Measurements from ENCODE around the gene CEP164. TPM values are rescaled to one million over a fixed set of nuclear protein-coding genes. Genes with fewer than 3 reads are reported as not detected.
A peak's percentile ranks its signal among the peaks of the same experiment; 100 is the strongest.

Gene CEP164
- total and polyA plus RNA-seq, 5 experiments from 2014 or later, result 11.3 to 45.4 (median 15.6) TPM

GRCh38 chr11:117295438-117296137 lies 32.1 kb upstream of the CEP164 start:
- H3K4me1 Mint-ChIP-seq, result peaks cover 0 to 1% (median 0%) of the 10 kb centered on the region in 4 donors
- H3K27me3 Mint-ChIP-seq, result no peaks in the 10 kb centered on the region

GRCh38 chr11:117296881-117297280 lies 30.8 kb upstream of the CEP164 start:
- Mint-ChIP-seq H3K27me3 (no peaks in the 10 kb centered on the region), H3K27ac (peak overlapping the region in 1 of 10 donors; percentile 29), H3K9me3 (peaks cover 0 to 1% (median 0%) of the 10 kb centered on the region in 9 donors), H3K4me1 (peaks cover 0 to 1% (median 0%) of the 10 kb centered on the region in 4 donors), H3K36me3 (peaks cover 0 to 9% (median 0%) of the 10 kb centered on the region in 3 donors), H3K4me3 (no peak overlapping the region)
- DNase-seq (no peak), ATAC-seq (no peak)
- POLR2A ChIA-PET, result no interaction called here

More at GRCh38 chr11:117295438-117296137, 32.1 kb upstream of the CEP164 start:
- DNase-seq (no peak), ATAC-seq (no peak)
- peaks cover 0 to 10% (median 0%) of the 10 kb centered on the region in 3 donors for H3K36me3 Mint-ChIP-seq
- no peak overlapping the region for H3K4me3 Mint-ChIP-seq
- POLR2A ChIA-PET, result interaction anchor here (0.6 kb wide), 1 partner anchor 32 kb away, joined by 5 read pairs; the partner anchor contains the start of gene CEP164
- peaks cover 0 to 1% (median 0%) of the 10 kb centered on the region in 9 donors for H3K9me3 Mint-ChIP-seq
- no peak overlapping the region for H3K27ac Mint-ChIP-seq

- Mint-ChIP-seq H3K27me3 (peaks cover 0 to 1% (median 0%) of the 10 kb centered on the region in 5 donors), H3K9me3 (peaks cover 0 to 1% (median 0%) of the 10 kb centered on the region in 9 donors), H3K27ac (peak overlapping the region in 2 of 10 donors; percentile 14 to 43), H3K36me3 (peaks cover 0 to 9% (median 0%) of the 10 kb centered on the region in 3 donors), H3K4me3 (no peak overlapping the region), H3K4me1 (peaks cover 0 to 1% (median 0%) of the 10 kb centered on the region in 4 donors)
- POLR2A ChIA-PET, result no interaction called here
- DNase-seq, result no peak
- ATAC-seq, result no peak
Measured at GRCh38 chr11:117298195-117298594, 29.5 kb upstream of the CEP164 start.

GRCh38 chr11:117299351-117300282 lies 28.0 kb upstream of the CEP164 start:
- DNase-seq, result no peak
- H3K27me3 Mint-ChIP-seq, result peaks cover 0 to 1% (median 0%) of the 10 kb centered on the region in 5 donors
- peaks cover 0 to 1% (median 0%) of the 10 kb centered on the region in 9 donors for H3K9me3 Mint-ChIP-seq
- H3K4me1 Mint-ChIP-seq, result peaks cover 0 to 1% (median 0%) of the 10 kb centered on the region in 4 donors
- POLR2A ChIA-PET, result no interaction called here
- H3K27ac Mint-ChIP-seq, result peak overlapping the region in 2 of 10 donors; percentile 74 to 88
- H3K4me3 Mint-ChIP-seq, result no peak overlapping the region
- ATAC-seq, result no peak
- peaks cover 0 to 7% (median 0%) of the 10 kb centered on the region in 3 donors for H3K36me3 Mint-ChIP-seq

GRCh38 chr11:117300283-117300663 lies 27.4 kb upstream of the CEP164 start:
- POLR2A ChIA-PET, result no interaction called here
- Mint-ChIP-seq H3K4me3 (no peak overlapping the region), H3K4me1 (peaks cover 0 to 1% (median 0%) of the 10 kb centered on the region in 4 donors), H3K27me3 (peaks cover 0 to 1% (median 0%) of the 10 kb centered on the region in 5 donors), H3K36me3 (peaks cover 0 to 2% (median 0%) of the 10 kb centered on the region in 3 donors), H3K9me3 (peaks cover 0 to 1% (median 0%) of the 10 kb centered on the region in 9 donors), H3K27ac (no peak overlapping the region)
- DNase-seq, result no peak
- no peak for ATAC-seq

GRCh38 chr11:117300773-117301172 lies 26.9 kb upstream of the CEP164 start:
- ATAC-seq (no peak), DNase-seq (no peak)
- Mint-ChIP-seq H3K9me3 (peaks cover 0 to 1% (median 0%) of the 10 kb centered on the region in 9 donors), H3K4me1 (peaks cover 0 to 1% (median 0%) of the 10 kb centered on the region in 4 donors), H3K4me3 (no peak overlapping the region), H3K27me3 (peaks cover 0 to 1% (median 0%) of the 10 kb centered on the region in 5 donors), H3K36me3 (no peaks in the 10 kb centered on the region), H3K27ac (peak overlapping the region in 1 of 10 donors; percentile 6)
- POLR2A ChIA-PET, result no interaction called here

GRCh38 chr11:117302228-117302627 lies 25.4 kb upstream of the CEP164 start:
- no peaks in the 10 kb centered on the region for H3K4me1 Mint-ChIP-seq
- peak overlapping the region in 1 of 10 donors; percentile 68 for H3K27ac Mint-ChIP-seq
- POLR2A ChIA-PET, result no interaction called here
- peaks cover 0 to 4% (median 0%) of the 10 kb centered on the region in 5 donors for H3K27me3 Mint-ChIP-seq
- ATAC-seq, result no peak
- DNase-seq, result no peak
- H3K4me3 Mint-ChIP-seq, result no peak overlapping the region
- no peaks in the 10 kb centered on the region for H3K36me3 Mint-ChIP-seq
- H3K9me3 Mint-ChIP-seq, result peaks cover 0 to 1% (median 0%) of the 10 kb centered on the region in 9 donors

GRCh38 chr11:117303101-117303500 lies 24.6 kb upstream of the CEP164 start:
- no peak for ATAC-seq
- Mint-ChIP-seq H3K27me3 (peaks cover 0 to 7% (median under 1%) of the 10 kb centered on the region in 5 donors), H3K4me3 (no peak overlapping the region), H3K4me1 (no peaks in the 10 kb centered on the region), H3K36me3 (no peaks in the 10 kb centered on the region), H3K27ac (no peak overlapping the region), H3K9me3 (peaks cover 0 to 1% (median 0%) of the 10 kb centered on the region in 9 donors)
- no peak for DNase-seq
- POLR2A ChIA-PET, result interaction anchor here (1.0 kb wide), 1 partner anchor 12 kb away, joined by 3 read pairs; no protein-coding TSS in a partner anchor

GRCh38 chr11:117303646-117304315 lies 23.9 kb upstream of the CEP164 start:
- Mint-ChIP-seq H3K4me3 (no peak overlapping the region), H3K27me3 (peaks cover 1 to 9% (median 3%) of the 10 kb centered on the region in 5 donors), H3K9me3 (peaks cover 0 to 1% (median 0%) of the 10 kb centered on the region in 9 donors), H3K4me1 (peaks cover 0 to 2% (median 0%) of the 10 kb centered on the region in 4 donors), H3K36me3 (no peaks in the 10 kb centered on the region), H3K27ac (no peak overlapping the region)
- DNase-seq (no peak), ATAC-seq (no peak)
- POLR2A ChIA-PET, result interaction anchor here (1.0 kb wide), 1 partner anchor 12 kb away, joined by 3 read pairs; no protein-coding TSS in a partner anchor

- DNase-seq (no peak), ATAC-seq (no peak)
- POLR2A ChIA-PET, result no interaction called here
- peaks cover 0 to 2% (median 0%) of the 10 kb centered on the region in 4 donors for H3K4me1 Mint-ChIP-seq
- H3K27me3 Mint-ChIP-seq, result peaks cover 5 to 13% (median 7%) of the 10 kb centered on the region in 5 donors
- H3K9me3 Mint-ChIP-seq, result peaks cover 0 to under 1% (median 0%) of the 10 kb centered on the region in 9 donors
- no peak overlapping the region for H3K27ac Mint-ChIP-seq
- H3K4me3 Mint-ChIP-seq, result no peak overlapping the region
- H3K36me3 Mint-ChIP-seq, result no peaks in the 10 kb centered on the region
Measured at GRCh38 chr11:117305145-117305544, 22.5 kb upstream of the CEP164 start.

GRCh38 chr11:117309310-117309709 lies 18.3 kb upstream of the CEP164 start:
- Mint-ChIP-seq H3K4me1 (peaks cover 0 to 4% (median 1%) of the 10 kb centered on the region in 4 donors), H3K27me3 (peaks cover 11 to 30% (median 19%) of the 10 kb centered on the region in 5 donors), H3K27ac (peak overlapping the region in 1 of 10 donors; percentile 3), H3K9me3 (no peaks in the 10 kb centered on the region), H3K4me3 (no peak overlapping the region), H3K36me3 (no peaks in the 10 kb centered on the region)
- ATAC-seq, result no peak
- no peak for DNase-seq
- POLR2A ChIA-PET, result no interaction called here

GRCh38 chr11:117313091-117313490 lies 14.6 kb upstream of the CEP164 start:
- POLR2A ChIA-PET, result no interaction called here
- peaks cover 22 to 60% (median 35%) of the 10 kb centered on the region in 5 donors for H3K27me3 Mint-ChIP-seq
- peak overlapping the region in 1 of 10 donors; percentile 7 for H3K4me3 Mint-ChIP-seq
- no peak for ATAC-seq
- no peak for DNase-seq
- no peaks in the 10 kb centered on the region for H3K9me3 Mint-ChIP-seq
- H3K4me1 Mint-ChIP-seq, result peaks cover 7 to 20% (median 11%) of the 10 kb centered on the region in 4 donors
- peak overlapping the region in 1 of 10 donors; percentile 60 for H3K27ac Mint-ChIP-seq
- H3K36me3 Mint-ChIP-seq, result no peaks in the 10 kb centered on the region

Data from naive thymus-derived CD8-positive, alpha-beta T cell (primary cell).